Lower lobe of right lung (tissue), 2 donors: Measurements from ENCODE around the gene PRSS16. TPM values are rescaled to one million over a fixed set of nuclear protein-coding genes. Genes with fewer than 3 reads are reported as not detected.

Experiments
- ATAC-seq, 2 donors: fragments of 200-7000 bp; cut with Tn5 transposase; one replicate each; pipeline ENCODE4 v1.9.1; 2020 to 2022; ENCODE audit warnings: mild to moderate bottlenecking in 2 of 2, moderate library complexity in 2 of 2
- DNase-seq: peaks from one replicate; pipeline ENCODE4 v3.0.0-alpha.2; 2020
- H3K27ac ChIP-seq: fragments of 200-600 bp; one replicate; pipeline ENCODE4 v1.8.0; 2022
- H3K27me3 ChIP-seq: fragments of 200-600 bp; one replicate; pipeline ENCODE4 v1.8.0; 2022; ENCODE audit warnings: low read depth
- H3K36me3 ChIP-seq: fragments of 200-600 bp; one replicate; pipeline ENCODE4 v1.8.0; 2022; ENCODE audit warnings: mild to moderate bottlenecking
- H3K4me1 ChIP-seq: fragments of 200-600 bp; one replicate; pipeline ENCODE4 v1.8.0; 2022
- H3K4me3 ChIP-seq: fragments of 200-600 bp; one replicate; pipeline ENCODE4 v1.8.0; 2022; ENCODE audit warnings: mild to moderate bottlenecking
- H3K9me3 ChIP-seq: fragments of 200-600 bp; one replicate; pipeline ENCODE4 v1.8.0; 2022
- intact Hi-C: fragments of 100-400 bp; cut with DNase I; formaldehyde crosslinking; loops from one replicate; pipeline ENCODE4 v1.11.0; 2022
- total RNA-seq: library from RNA; stranded (reverse); fragmentation: NEBNext Ultra II Directional; extraction: Animal tissue kit (Norgen Biotek cat#: 25700); gene quantifications from one replicate; pipeline ENCODE4 v1.2.1, GENCODE V29; 2021
- TF ChIP-seq, protein P1 (sequence below): fragments of 200-600 bp; IDR thresholded peaks from one replicate; pipeline ENCODE4 v1.8.0; 2022; ENCODE audit warnings: antibody characterized with exemption, mild to moderate bottlenecking
- donor health status: DM: no; HTN: yes; CAD: no; lungs with severe emphysema.

PRSS16 gene
- total RNA-seq, 1 donor from 2014 or later = 13.4 TPM

DNA sequence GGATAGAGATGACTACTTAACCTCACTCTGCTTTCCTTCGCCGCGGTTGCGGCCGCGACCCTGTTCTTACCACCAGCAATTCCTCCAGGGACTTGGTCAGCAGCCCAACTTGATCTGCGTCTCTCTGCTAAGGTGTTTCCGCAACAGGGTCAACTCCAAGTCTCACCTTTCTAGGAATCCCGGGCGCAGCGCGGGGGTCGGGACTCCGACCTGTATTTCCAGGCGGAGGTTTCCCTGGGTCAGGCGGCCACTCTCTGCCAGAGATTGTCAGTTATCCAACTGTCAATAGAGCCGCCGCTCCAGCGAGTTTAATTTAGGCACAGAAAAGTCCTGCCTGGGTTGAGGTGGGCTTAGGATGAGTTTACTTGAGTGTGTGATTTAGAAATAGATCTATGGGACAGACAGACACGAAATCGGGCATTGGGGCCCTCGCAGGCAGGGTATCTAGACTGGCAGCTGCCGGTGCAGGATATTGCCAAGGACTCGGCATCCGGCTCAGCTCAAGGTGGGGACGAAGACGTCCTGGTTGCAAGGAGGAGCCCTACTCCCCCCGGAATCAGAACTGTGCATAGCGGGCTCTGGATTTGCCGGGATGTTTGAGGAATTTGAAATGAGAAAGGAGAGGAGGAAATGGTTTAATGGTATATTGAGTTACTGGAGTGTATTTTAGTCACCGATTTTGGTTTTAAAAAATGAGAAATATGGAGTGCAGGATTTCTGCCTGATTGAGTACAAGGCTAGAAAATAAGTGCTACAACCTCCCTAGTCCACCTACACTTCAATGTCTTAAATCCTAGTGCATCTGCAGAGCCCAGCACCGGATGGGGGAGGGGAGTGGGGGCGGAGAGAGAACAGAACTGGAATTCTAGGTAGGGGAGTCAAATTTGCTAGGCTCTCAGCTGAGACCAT lies 40.9 kb downstream of the PRSS16 start:
- Histone ChIP-seq H3K4me3 (no peak overlapping the region), H3K36me3 (no peaks in the 10 kb centered on the region), H3K27ac (no peak overlapping the region), H3K9me3 (no peaks in the 10 kb centered on the region), H3K4me1 (no peaks in the 10 kb centered on the region), H3K27me3 (peaks cover 100% of the 10 kb centered on the region)
- DNase-seq (no peak), ATAC-seq (no peak)
- TF ChIP-seq, protein P1, sequence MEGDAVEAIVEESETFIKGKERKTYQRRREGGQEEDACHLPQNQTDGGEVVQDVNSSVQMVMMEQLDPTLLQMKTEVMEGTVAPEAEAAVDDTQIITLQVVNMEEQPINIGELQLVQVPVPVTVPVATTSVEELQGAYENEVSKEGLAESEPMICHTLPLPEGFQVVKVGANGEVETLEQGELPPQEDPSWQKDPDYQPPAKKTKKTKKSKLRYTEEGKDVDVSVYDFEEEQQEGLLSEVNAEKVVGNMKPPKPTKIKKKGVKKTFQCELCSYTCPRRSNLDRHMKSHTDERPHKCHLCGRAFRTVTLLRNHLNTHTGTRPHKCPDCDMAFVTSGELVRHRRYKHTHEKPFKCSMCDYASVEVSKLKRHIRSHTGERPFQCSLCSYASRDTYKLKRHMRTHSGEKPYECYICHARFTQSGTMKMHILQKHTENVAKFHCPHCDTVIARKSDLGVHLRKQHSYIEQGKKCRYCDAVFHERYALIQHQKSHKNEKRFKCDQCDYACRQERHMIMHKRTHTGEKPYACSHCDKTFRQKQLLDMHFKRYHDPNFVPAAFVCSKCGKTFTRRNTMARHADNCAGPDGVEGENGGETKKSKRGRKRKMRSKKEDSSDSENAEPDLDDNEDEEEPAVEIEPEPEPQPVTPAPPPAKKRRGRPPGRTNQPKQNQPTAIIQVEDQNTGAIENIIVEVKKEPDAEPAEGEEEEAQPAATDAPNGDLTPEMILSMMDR = no peak
- intact Hi-C loops = no loop called here

GRCh38 chr6:27290065-27290849 lies 42.8 kb downstream of the PRSS16 start:
- DNase-seq (no peak), ATAC-seq (no peak)
- Histone ChIP-seq H3K36me3 (no peaks in the 10 kb centered on the region), H3K27me3 (peaks cover 100% of the 10 kb centered on the region), H3K27ac (no peak overlapping the region), H3K4me1 (no peaks in the 10 kb centered on the region), H3K4me3 (no peak overlapping the region), H3K9me3 (no peaks in the 10 kb centered on the region)
- TF ChIP-seq, protein P1 = no peak
- intact Hi-C loops = no loop called here

DNA sequence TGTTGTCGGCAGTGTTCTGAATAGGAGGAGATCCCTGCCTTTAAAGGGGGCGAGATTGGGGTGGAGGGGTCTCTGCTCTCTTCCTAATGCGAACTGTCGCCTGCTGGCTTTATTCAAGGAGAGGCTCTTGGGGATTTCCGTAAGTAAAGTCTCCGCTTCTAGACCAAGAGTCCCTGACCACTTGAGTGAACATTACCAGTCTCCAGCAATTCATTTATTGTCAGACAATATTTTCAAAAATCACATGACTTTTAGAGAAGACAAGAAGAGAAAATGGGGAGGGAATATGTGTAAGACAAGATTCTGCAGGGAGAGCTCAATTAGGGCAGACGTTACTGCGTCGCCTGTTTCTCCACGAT lies 43.3 kb downstream of the PRSS16 start:
- TF ChIP-seq, protein P1 = no peak
- peaks cover 100% of the 10 kb centered on the region for H3K27me3 ChIP-seq
- no peaks in the 10 kb centered on the region for H3K9me3 ChIP-seq

GRCh38 chr6:27293436-27294098 lies 46.1 kb downstream of the PRSS16 start:
- Histone ChIP-seq H3K36me3 (no peaks in the 10 kb centered on the region), H3K9me3 (no peaks in the 10 kb centered on the region), H3K27ac (no peak overlapping the region), H3K4me1 (no peaks in the 10 kb centered on the region), H3K27me3 (peaks cover 98% of the 10 kb centered on the region), H3K4me3 (no peak overlapping the region)
- intact Hi-C loops = no loop called here
- ATAC-seq (no peak), DNase-seq (no peak)
- TF ChIP-seq, protein P1 = no peak

More for the DNA sequence above, 43.3 kb downstream of the PRSS16 start:
- Histone ChIP-seq H3K36me3 (no peaks in the 10 kb centered on the region), H3K4me1 (no peaks in the 10 kb centered on the region), H3K27ac (no peak overlapping the region), H3K4me3 (no peak overlapping the region)
- no peak for DNase-seq
- intact Hi-C loops = no loop called here
- ATAC-seq = no peak

- Histone ChIP-seq H3K27me3 (peaks cover 98% of the 10 kb centered on the region), H3K36me3 (no peaks in the 10 kb centered on the region), H3K4me1 (no peaks in the 10 kb centered on the region), H3K9me3 (no peaks in the 10 kb centered on the region), H3K4me3 (no peak overlapping the region), H3K27ac (no peak overlapping the region)
- ATAC-seq = no peak
- intact Hi-C loops = no loop called here
- TF ChIP-seq, protein P1 = no peak
- DNase-seq = no peak
Observed at GRCh38 chr6:27294409-27294808, 46.9 kb downstream of the PRSS16 start.
